NCI-H2196 (cell line): Measurements from ENCODE around the gene S100PBP.
A peak's percentile ranks its signal among the peaks of the same experiment; 100 is the strongest.

Experiments used
- DNase-seq: peaks from one replicate; lab custom pipeline; 2025; ENCODE audit not compliant: unreplicated experiment; lab: John Stamatoyannopoulos, UW

S100PBP gene

DNA sequence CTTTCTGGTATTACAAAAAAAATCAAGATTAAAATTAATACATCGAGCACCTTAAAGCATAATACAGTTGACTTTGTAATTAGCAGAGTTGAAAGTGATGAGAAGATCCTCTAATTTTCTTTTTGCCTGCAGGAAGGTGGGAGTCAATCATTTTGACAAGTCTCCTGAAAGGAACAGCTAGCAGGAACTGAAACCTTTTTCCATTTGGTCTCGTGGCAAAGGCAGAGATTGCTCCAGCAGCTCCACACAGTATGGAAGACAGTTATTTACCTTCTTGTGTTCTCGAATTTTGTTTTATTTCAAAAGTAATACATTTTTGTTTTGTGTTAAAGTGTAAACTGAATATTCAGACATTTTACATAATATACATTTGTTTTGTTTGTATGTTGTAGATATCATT lies 7.7 kb downstream of the S100PBP start:
- no peak for DNase-seq

DNA sequence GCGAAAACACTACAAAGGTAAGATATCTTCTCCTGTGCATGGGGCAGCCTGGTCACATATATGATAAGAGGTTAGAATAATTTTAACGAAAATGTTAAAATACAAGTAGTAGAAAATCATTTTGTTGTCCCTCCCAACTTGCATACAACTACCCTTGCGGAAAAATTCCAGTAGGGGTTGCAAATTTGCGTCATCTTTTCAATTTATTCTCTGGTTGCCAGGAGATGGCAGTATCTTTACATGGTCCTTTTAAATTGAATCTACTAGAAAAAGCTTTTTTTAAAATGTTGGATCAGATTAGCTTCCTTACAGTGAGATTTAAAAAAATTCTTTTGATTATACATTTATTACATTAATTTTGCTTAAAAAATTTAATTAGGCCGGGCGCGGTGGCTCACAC lies 10.9 kb downstream of the S100PBP start:
- DNase-seq, result peak; percentile 33

DNA sequence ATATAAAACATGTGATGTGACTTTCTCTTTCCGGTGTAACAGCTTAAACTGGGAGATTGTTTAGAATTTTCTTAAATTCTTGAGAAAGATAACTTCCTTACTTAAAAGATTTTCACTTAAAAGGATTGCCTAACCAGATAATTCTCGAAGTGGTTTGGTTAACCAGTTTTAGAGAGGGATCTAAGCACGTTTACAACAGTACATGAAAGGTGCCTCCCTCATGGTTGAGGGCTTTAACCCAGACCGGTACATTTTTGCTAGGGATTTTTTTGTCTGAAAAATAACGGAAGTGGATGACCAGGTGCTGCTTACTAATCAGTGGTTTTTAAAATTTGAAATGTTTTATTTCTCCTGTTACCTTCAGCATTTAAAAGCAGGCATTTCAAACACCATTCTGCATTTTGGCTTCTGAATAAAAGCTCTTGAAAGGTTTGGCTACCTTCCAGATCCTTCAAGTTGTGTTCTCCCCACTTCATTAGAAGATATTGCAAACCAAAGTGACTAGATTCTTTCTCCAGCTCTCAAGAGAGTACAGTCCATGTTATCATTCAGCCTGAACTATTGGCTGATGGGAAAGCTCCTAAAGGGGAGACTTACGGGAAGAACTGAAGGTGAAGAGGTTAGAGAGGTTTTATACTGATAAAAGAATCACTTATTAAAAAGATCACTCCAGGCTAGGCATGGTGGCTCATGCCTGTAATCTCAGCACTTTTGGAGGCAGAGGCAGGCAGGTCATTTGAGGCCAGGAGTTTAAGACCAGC lies 12.8 kb downstream of the S100PBP start:
- DNase-seq, result peak; percentile 18

DNA sequence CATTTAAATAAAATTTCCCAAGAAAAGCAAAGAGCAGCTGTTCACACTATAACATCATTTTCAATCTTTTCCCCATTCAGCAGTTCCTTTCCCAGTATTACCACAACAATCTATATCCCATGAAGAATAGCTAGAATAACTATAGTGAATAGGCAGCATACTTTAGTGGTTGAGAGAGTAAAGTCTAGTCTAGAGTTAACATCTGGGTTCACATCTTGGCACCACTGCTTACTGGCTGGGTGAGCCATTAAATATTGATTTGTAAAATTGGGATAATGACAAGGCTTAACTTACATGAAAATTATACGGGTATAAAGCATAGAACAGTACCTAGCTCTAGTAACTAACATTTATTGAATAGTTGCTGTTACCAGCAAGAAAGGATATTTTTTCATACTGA lies 14.4 kb downstream of the S100PBP start:
- DNase-seq, result no peak

DNA sequence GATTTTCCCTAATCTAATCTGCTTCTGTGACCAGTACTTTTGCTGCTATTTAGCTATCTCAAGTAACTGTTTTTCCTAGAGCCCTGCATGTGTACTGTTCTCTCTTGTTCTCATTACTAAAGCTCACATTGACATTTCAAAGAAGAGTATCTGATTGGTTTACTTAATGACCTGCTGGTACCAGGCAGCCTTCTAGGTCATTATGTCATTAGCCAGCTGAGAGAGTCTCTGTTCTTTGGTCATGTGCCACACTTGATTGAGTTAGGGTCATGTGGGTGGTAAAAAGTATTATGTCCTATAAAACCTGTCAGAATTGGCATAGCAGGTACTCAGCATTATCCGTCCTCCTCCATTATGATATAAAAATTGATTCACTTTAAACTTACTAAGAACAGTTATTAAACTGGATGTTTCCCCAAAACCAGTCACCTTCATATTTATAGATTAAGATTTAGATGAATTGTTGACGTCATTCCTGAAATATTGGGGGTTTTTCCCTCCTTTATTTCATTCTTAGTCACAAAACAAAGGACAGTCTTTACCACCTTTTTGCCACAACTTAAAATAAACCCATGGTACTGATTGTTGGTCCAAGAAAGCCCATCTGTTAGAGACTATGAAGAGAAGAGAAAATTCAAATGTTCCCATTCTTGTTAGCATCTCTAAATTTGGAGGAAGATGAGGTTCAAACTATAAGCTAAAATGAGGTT lies 31.1 kb downstream of the S100PBP start:
- no peak for DNase-seq

DNA sequence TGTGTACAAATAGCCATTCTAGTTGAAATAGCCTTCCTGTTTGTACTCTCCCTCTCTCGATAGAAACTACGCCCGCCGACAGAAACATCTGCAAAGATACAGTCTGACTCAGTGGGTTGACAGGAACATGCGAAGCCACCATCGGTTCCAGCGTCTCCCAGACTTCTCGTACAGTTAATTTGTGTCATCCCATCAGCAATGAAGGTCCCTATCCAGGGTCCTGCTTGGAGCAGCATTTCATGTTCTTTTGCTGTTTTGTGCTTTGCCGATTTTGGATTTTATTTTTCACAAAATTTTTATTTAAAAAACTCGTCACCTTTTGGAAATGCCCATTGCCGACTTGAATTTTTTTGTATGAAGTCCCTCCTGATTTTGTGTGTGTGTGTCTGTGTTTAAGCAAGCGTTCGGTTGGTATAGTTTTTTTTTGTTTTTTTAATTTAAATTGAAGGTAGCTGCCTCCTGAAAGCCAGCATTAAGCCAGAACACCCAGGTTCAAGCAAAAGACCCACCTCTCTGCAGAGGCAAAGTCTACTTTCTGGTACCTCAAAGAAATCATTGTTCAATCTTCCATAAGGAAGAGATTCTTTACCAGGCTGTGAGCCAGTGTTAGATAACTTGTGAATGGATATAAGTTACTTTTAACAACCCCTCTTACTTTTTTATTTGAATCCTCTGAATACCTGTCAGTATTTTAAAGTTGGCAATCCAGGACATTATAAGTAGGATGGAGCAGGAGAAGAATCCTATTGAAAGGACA lies 38.6 kb downstream of the S100PBP start:
- no peak for DNase-seq

DNA sequence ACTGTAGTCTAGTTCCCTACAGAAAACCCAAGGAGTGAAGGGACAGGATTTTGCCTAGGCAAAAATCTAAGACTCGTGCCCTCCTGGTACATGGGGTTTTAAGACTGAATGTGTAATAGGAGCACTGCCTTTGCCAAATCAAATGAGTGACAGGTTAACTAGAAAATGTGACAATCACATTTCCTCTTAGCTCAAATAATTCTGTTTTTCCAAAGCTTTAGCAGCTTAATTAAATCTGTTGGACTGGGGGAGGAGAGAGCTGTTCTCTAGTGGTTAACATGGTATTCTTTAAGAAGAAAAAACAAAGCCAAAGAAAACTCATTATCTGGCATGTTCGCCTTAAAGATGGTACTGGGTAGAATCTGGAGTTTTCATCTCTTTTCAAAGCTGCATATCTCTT lies 40.7 kb downstream of the S100PBP start:
- DNase-seq, result no peak

DNA sequence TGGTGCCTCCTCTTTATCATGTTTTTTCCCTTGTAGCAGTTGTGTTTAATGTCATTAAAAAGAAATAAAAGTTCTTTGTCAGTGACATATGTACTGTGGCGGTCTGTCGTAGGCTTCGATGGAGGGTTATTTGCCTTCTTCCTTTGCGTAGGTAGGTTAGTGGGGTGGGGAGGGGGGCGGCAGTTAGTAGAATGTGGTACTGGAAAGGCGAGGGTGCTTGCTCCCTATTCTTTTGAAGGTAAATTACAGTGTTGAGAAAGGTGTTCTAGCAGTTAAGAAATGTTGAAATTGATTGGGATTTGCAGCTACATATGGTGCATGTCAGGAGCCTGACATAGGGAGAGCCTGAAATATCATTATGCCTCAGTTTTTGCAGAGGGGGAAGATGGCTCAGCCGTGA lies 41.3 kb downstream of the S100PBP start:
- DNase-seq, result no peak

DNA sequence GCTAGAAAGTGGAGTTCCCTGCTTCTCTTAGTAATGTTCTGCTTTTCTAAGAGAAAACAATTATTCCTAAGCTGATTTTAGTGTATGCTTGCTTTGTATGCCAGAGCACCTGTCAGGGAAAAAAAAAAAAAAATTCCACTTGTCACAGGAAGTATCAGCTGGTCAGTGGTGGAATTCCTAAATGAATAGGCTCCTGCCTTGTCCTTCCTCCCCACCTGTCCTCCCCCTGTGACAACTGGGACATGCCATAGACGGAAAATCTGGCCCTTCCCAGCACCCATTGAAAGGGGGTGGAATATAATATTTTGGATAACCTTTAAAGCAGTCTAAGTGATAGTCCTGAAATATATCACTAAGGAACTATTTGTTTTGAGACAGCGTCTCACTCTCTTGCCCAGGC lies 42.5 kb downstream of the S100PBP start:
- no peak for DNase-seq

DNA sequence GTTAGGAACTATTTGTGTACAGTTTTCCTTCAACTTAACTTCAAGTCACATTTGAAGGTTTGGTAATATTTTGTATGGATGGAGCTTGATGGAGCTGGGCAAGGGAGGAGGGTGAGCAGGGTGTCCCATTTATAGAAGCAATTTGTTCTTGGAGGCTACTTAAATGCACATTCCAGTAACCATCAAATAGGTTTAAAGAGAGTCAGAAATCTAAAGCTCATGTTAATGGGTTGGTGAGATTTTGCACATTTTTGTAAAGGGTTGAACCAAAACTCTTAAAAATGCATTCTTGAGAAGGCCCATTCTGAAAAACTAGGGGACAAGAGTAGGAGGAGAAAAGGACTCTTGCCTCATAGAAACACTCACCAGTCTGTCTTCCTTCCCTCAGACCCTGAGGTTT lies 43.1 kb downstream of the S100PBP start:
- DNase-seq, result no peak

DNA sequence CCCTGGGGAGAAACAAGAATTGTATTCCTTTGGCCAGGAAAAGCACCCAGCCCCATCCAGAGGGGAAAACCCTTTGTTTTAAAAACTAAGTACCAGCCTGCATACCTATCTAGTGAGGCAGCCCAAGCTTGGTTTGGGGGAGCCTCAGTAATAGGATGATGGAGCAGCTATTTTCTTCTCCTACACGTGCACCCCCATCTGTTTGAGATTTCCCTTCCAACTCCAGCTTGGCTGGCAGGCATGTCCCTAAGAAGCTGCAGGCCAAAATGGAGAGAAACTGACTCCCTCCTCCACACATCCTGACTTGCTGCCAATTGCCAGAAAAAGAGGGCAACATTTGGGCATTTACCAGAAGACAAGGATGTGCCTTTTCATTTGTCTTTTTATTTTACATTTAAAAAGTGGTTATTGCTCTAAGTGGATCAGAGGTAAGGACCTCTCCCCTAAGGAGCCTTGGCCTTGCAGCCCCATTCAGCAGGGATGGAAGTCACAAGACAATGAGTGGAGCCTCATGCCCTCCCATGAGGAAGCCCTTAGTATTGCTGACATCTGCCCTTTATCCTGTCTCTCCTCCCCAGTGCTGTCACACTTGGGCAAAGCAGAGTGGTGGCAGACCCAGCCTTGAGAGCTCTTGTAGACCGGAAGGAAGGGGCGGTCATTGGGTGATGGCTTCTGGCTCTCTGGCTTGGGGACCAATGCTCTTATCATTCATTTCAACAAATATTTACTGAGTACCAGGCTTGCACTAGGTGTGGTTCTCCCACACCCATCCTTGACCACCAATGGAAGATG lies 44.6 kb downstream of the S100PBP start:
- DNase-seq, result no peak

DNA sequence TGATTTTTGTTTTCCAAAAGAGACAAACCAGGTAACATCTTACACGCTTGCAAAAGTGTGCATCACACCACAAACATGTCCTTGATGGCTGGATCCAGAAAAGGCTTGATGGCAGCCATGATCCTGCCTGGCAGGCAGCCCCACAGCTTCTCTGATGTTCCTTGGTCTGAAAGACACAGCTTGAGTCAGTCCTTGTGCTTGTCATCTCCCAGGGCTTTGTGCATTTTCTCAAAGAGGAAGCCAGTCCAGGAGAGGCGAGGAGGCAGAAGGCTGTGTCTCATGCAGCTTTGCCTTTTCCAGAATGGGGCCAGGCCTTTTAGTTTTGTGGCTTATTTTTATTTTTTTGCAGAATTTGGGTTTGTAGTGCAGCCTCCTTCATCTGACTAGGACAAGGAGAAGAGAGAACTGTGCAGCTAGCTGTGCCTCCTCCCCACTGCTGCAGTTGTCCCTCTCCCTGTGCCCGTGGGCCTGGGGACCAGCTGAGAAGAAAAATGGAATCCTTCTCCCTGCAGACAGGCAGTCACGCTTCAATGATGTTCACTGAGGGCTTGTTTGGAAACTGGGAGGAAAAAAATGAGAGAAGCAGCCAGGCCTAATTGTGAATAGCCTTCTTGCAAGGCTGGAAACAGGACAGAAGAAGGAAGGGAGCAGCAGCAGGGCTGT lies 45.9 kb downstream of the S100PBP start:
- no peak for DNase-seq

DNA sequence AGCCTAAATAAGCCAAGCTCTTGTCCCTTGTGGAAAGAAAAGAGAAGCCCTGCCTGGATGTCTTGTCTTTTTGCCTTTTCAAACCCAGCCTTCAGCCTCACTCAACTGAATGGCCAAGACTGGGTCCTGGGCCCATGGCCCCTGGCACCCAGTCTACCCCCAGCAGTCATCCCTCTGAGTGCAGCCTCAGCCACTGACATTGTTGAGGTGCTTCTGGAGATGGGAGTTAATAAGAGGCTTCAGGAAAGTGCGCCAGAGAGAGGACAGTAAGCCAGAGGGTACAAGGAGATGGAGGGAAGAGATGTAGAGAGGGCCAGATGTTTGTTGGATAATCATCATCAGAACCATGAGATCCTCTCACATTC lies 46.4 kb downstream of the S100PBP start:
- no peak for DNase-seq

DNA sequence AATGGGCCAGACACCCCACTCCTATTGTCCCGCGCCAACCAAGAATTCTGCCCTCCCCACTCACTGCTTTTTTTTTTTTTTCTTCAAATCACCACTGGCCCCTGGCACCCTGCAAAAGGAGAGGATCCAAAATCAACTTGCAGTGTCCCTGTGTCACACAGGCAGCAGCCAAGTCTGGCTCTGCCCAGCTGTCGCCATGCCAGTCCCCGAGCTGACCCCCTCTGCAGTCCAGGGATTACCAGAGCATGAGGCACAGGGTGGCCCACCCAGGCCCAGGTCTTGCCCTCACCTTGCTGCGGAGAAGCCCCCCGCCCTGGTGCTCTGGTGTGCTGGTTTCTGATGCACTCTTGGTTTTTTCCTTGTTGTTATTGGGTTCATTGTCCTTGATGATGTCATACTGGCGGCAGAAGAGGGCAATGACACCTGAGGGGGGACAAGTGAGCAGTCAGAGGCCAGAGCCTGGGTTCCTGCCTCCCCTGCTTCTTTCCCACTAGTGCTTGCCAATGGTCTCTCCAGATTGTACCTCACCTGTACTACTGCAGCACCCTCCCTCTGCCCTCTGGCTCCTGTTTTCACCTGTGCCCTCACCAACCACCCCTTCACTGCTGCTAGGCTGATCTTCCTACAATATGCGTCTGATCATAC lies 47.0 kb downstream of the S100PBP start:
- DNase-seq, result no peak

DNA sequence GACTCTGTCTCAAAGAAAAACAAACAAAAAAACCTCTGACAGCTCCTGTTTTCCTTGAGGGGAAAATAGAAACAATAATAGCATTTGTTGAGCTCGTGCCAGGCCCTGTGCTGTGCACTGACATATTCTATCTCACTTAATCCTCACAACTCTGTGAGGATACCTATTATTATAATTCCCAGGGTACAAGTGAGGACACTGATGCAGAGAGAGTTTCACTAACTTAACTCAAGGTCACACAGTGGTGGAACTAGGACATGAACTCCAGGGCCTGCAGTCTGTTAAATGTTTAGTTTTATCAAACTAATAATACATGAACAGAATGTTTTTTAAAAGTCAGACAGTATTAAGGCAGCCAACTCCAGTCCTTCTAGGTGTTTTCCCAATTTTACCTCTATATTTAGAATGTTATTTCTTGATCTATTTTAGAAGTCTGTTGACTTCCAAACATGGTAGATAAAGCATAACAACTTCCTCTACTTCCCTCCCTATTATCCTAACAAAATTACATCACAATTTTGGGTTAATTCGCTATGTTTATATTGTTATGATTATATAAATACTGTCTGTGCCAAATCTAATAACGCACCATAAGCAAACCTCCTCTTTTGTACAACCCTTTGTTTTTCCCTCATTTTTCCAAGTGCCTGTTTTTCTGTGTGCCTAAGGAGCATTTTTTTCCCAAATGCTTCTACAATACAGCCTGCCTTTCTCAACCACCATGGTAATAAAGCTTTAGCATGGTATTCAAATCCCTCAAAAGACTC lies 48.4 kb downstream of the S100PBP start:
- DNase-seq, result no peak

DNA sequence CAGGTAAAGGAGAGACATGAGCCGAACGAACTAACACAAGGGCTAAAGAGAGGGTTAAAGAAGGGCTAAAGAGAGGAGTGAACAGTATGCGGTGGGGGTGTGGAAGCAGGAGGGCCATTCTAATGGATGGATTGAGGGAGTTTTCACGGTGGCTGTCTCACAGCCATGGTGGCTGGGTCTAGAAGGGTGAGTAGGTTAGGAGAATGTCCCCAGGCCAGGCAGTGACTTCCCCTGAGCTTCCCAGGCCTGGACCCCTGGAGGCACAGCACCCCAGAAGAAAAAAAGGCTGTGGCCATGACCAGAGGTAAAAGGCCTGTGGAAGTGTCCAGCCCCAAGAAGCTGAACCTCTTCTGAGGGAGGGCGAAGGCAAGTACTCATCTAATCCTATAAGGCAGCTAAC lies 49.7 kb downstream of the S100PBP start:
- DNase-seq, result no peak

DNA sequence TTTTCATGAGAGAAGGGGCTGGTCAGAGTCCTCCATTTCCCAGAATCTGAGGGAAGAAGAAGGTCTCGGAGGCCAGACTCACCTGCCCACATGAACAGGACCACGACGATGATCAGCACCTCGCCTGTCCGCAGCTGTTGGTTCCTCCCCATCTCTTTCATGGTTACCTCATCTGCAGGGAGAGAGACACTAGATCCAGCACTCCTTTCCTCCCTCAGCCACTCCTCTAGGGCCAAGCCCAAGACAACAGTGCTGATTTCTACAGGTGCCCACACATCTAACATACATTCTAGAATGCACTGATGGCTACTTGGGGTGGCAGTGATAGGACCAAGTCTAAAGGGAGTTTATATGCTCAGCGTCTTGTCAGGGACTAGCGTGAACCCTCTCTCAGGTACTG lies 50.2 kb downstream of the S100PBP start:
- no peak for DNase-seq

DNA sequence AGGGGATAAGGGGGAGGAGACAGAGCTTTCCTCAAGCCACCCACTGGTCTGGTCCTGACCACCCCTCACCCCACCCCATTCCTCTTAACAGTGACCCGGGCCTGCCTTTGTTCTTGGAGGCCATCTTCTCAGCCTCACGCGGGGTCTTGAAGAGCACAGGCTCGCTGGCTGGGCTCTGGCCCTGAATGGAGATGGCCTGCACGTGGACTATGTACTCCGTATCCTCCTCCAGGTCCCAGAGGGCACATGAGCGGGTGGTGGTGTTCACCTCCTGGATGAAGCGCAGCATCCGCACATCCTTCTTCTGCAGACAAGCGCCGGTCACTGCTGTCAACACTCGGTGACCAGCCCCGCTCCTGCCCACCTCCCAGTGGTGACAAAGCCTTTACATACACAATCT lies 50.6 kb downstream of the S100PBP start:
- DNase-seq, result no peak

DNA sequence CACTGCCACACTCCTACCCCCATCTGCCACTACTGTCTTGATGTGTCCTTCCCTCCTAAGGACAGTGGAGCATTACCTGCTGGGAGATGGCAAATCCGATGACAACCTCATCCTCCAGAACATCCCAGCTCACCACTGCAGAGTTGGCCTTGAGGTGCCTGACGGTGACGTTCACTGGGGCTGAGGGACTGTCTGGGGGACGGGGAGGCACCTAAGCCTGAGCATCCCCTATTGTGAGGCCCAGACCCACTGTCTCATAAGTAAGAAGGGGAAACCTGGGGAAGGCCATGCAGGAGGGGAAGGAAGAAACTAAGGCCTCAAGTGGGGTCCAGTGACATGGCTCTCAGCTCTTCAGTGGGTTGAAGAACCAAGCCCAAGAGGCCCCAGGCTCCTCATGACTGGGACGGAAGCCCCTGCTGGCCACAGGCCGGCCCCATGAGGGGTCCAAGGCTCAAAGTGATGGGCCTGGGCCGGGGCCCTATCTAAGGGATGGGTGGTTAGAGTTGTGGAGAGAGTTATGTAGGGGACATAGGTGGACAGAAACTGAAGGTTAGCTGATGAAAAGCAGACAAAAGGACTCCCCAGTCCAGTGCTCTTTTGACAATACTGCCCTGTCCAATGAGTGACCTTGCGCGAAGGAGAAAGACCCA lies 51.5 kb downstream of the S100PBP start:
- no peak for DNase-seq
